Adrenal gland (tissue), 12 donors: ENCODE results near the gene FNDC11. TPM values are rescaled to one million over a fixed set of nuclear protein-coding genes. Genes with fewer than 3 reads are reported as not detected.

Experiments
- DNase-seq, 7 donors: peaks; one replicate each; pipeline ENCODE4 v3.0.0-alpha.2; 2019 to 2020
- H3K27ac ChIP-seq, 5 donors: fragments of 200-600 bp; sonication (generic) in 4 of 5; 1 replicate in 3 of 5; 2 replicates in 2 of 5; pipeline versions ENCODE4 v1.5.1 to v1.8.0; 2016 to 2020; ENCODE audit warnings: mild to moderate bottlenecking in 1 of 5
- H3K27me3 ChIP-seq: fragments of 200-600 bp; 2 replicates; pipeline ENCODE4 v1.8.0; 2021
- H3K36me3 ChIP-seq, 2 donors: fragments of 200-600 bp; replicated peaks in 1 of 2; 1 replicate in 1 of 2; 2 replicates in 1 of 2; pipeline versions ENCODE4 v1.5.1 to v1.8.0; 2018 to 2022
- H3K4me1 ChIP-seq, 2 donors: fragments of 200-600 bp; replicated peaks in 1 of 2; 1 replicate in 1 of 2; 2 replicates in 1 of 2; pipeline versions ENCODE4 v1.5.1 to v1.8.0; 2018 to 2021
- H3K4me3 ChIP-seq, 4 donors: fragments of 200-600 bp; sonication (generic) in 3 of 4; one replicate each; pipeline ENCODE4 v1.5.1; 2016 to 2018
- H3K9me3 ChIP-seq, 3 donors: fragments of 200-600 bp; sonication (generic) in 1 of 3; replicated peaks in 1 of 3; 1 replicate in 2 of 3; 2 replicates in 1 of 3; pipeline versions ENCODE4 v1.5.1 to v1.8.0; 2016 to 2021
- CTCF ChIP-seq, 6 experiments: fragments of 450-650 bp in 4 of 6; fragments of 200-600 bp in 2 of 6; sonication (generic) in 1 of 6; IDR thresholded peaks; 1 replicate in 5 of 6; 2 replicates in 1 of 6; pipeline versions ENCODE4 v1.5.1 to v1.8.0; 2016 to 2021; ENCODE audit warnings: antibody characterized with exemption in 6 of 6, mild to moderate bottlenecking in 2 of 6, moderate library complexity in 1 of 6
- POLR2A ChIP-seq, 2 donors: fragments of 450-650 bp; IDR thresholded peaks; one replicate each; pipeline ENCODE4 v1.6.1; 2017; ENCODE audit warnings: antibody characterized with exemption in 2 of 2, mild to moderate bottlenecking in 2 of 2, moderate library complexity in 1 of 2
- WGBS, 4 donors: extraction: QIAGEN DNeasy Blood & Tissue Kit in 2 of 4; methylation state at CpG; one replicate each; pipeline versions ENCODE4 v1.1.5 to v1.1.7; 2013 to 2017; 5-methylcytosine and 5-hydroxymethylcytosine counted together
- intact Hi-C, 2 donors: fragments of 100-400 bp; cut with DNase I; formaldehyde crosslinking; loops; one replicate each; pipeline versions ENCODE4 v1.14.1 to v1.15.0; 2022 to 2023
- polyA plus RNA-seq, 3 donors: library from polyadenylated mRNA; stranded (reverse); fragments of 200-250 nt in 2 of 3; fragments of 350-450 nt in 1 of 3; fragmentation: Illumina TruSeq in 1 of 3; extraction: RNeasy Lipid Tissue Mini Kit (QIAGEN cat#74804) in 1 of 3; gene quantifications; one replicate each; pipeline ENCODE4 v1.2.3, GENCODE V29; 2013 to 2014
- total RNA-seq, 9 donors: library from RNA; depleted of rRNA in 4 of 9; stranded (reverse); fragments of >200 nt in 4 of 9; fragments of 120-200 nt in 1 of 9; fragmentation: NEBNext Ultra II Directional in 1 of 9; extraction: Animal tissue kit (Norgen Biotek cat#: 25700) in 1 of 9; gene quantifications; one replicate each; pipeline versions ENCODE4 v1.1.0 to v1.2.4, GENCODE V29; 2013 to 2023
- donor health status: healthy with polysubstance abuse.
- donor health status: Bipolar disorder and iron deficiency.
- donor health status: DM: yes; HTN: yes; CAD: no.
- donor health status: DM: no; HTN: no; CAD: no.
- donor health status: DM: no; HTN: no; CAD: no.
- donor health status: DM: yes; HTN: yes; CAD: no.

Gene FNDC11
- total and polyA plus RNA-seq, 12 donors: 0.20 to 0.83 (median 0.43) TPM; not detected in 4

GRCh38 chr20:63551068-63551467 lies 2.9 kb upstream of the FNDC11 start:
- Histone ChIP-seq H3K9me3 (no peaks in the 10 kb centered on the region), H3K4me3 (no peak overlapping the region), H3K36me3 (no peaks in the 10 kb centered on the region), H3K4me1 (peaks cover 0 to 4% of the 10 kb centered on the region in 2 donors), H3K27me3 (peaks cover 10% of the 10 kb centered on the region), H3K27ac (no peak overlapping the region)
- intact Hi-C loops: no loop called here
- no peak for DNase-seq
- TF ChIP-seq POLR2A (IDR thresholded peaks at IDR 0.05): no peak
- no peak for TF ChIP-seq CTCF (IDR thresholded peaks at IDR 0.05)
- 44 to 62% (median 47%) methylated on average over 8 to 9 of the region's 9 CpGs for WGBS, 4 donors

GRCh38 chr20:63552481-63553249 lies 1.3 kb upstream of the FNDC11 start:
- peaks cover 0 to 4% of the 10 kb centered on the region in 2 donors for H3K4me1 ChIP-seq
- H3K27me3 ChIP-seq: peaks cover 2% of the 10 kb centered on the region
- WGBS, 4 donors: 45 to 66% (median 49%) methylated on average over 15 of the region's 15 CpGs
- no peaks in the 10 kb centered on the region for H3K36me3 ChIP-seq
- H3K4me3 ChIP-seq: no peak overlapping the region
- DNase-seq: no peak
- intact Hi-C loops: no loop called here
- TF ChIP-seq CTCF (IDR thresholded peaks at IDR 0.05) (no peak), POLR2A (IDR thresholded peaks at IDR 0.05) (no peak)
- H3K9me3 ChIP-seq: no peaks in the 10 kb centered on the region
- no peak overlapping the region for H3K27ac ChIP-seq

- H3K27ac ChIP-seq: no peak overlapping the region
- H3K27me3 ChIP-seq: no peaks in the 10 kb centered on the region
Measured at GRCh38 chr20:63553251-63553932, 567 bp upstream of the FNDC11 start.

More at GRCh38 chr20:63553251-63553932, 567 bp upstream of the FNDC11 start:
- H3K9me3 ChIP-seq: no peaks in the 10 kb centered on the region
- WGBS, 4 donors: 1 to 30% (median 13%) methylated on average over 2 to 37 of the region's 37 CpGs
- peak overlapping the region in 2 of 4 donors; percentile 48 to 55 for H3K4me3 ChIP-seq
- DNase-seq: peak; percentile 69 to 89 (median 78)
- TF ChIP-seq CTCF (IDR thresholded peaks at IDR 0.05) (no peak), POLR2A (IDR thresholded peaks at IDR 0.05) (no peak)
- H3K4me1 ChIP-seq: peaks cover 0 to 4% of the 10 kb centered on the region in 2 donors
- no peaks in the 10 kb centered on the region for H3K36me3 ChIP-seq
- intact Hi-C loops: no loop called here
